Tibial nerve (tissue), 4 donors: ENCODE measurements around the gene ARV1. TPM values are rescaled to one million over a fixed set of nuclear protein-coding genes. Genes with fewer than 3 reads are reported as not detected.

Source experiments
- DNase-seq, 2 donors: peaks; one replicate each; pipeline ENCODE4 v3.0.0-alpha.2; 2019; ENCODE audit warnings: low spot score in 2 of 2
- H3K27ac ChIP-seq, 4 donors: fragments of 200-600 bp; sonication (generic) in 3 of 4; one replicate each; pipeline ENCODE4 v1.5.1; 2017 to 2019; ENCODE audit warnings: mild to moderate bottlenecking in 1 of 4
- H3K27me3 ChIP-seq, 2 donors: fragments of 200-600 bp; sonication (generic) in 1 of 2; one replicate each; pipeline versions ENCODE4 v1.5.1 to v1.6.0; 2017 to 2019
- H3K36me3 ChIP-seq, 3 donors: fragments of 200-600 bp; sonication (generic); one replicate each; pipeline ENCODE4 v1.5.1; 2018 to 2019
- H3K4me1 ChIP-seq, 4 donors: fragments of 200-600 bp; sonication (generic) in 3 of 4; one replicate each; pipeline ENCODE4 v1.5.1; 2017 to 2019
- H3K4me3 ChIP-seq, 4 donors: fragments of 200-600 bp; sonication (generic) in 3 of 4; one replicate each; pipeline ENCODE4 v1.5.1; 2017 to 2019; ENCODE audit warnings: mild to moderate bottlenecking in 1 of 4, moderate library complexity in 1 of 4
- H3K9me3 ChIP-seq, 4 donors: fragments of 200-600 bp; sonication (generic) in 3 of 4; one replicate each; pipeline ENCODE4 v1.5.1; 2017 to 2019
- CTCF ChIP-seq, 5 experiments: fragments of 200-600 bp in 3 of 5; fragments of 450-650 bp in 2 of 5; sonication (generic) in 3 of 5; IDR thresholded peaks; one replicate each; pipeline ENCODE4 v1.5.1; 2016 to 2019; ENCODE audit warnings: antibody characterized with exemption in 5 of 5, mild to moderate bottlenecking in 3 of 5, moderate library complexity in 2 of 5
- EP300 ChIP-seq, 2 donors: sonication (generic); formaldehyde crosslinking; IDR thresholded peaks; one replicate each; pipeline ENCODE4 v1.6.1; 2017; ENCODE audit warnings: antibody characterized with exemption in 2 of 2, mild to moderate bottlenecking in 1 of 2
- POLR2A ChIP-seq, 2 donors: fragments of 450-650 bp; IDR thresholded peaks; one replicate each; pipeline ENCODE4 v1.6.1; 2017; ENCODE audit warnings: antibody characterized with exemption in 2 of 2, mild to moderate bottlenecking in 2 of 2, moderate library complexity in 2 of 2
- WGBS, 2 donors: methylation state at CpG; one replicate each; pipeline ENCODE4 v1.1.5; 2018; 5-methylcytosine and 5-hydroxymethylcytosine counted together
- total RNA-seq, 4 donors: library from RNA; depleted of rRNA; stranded (reverse); fragments of >200 nt; gene quantifications; one replicate each; pipeline ENCODE4 v1.1.0, GENCODE V29; 2016

The ARV1 gene
- total RNA-seq, 4 donors from 2014 or later = 11.6 to 25.3 (median 14.6) TPM

- no peak for DNase-seq
- Histone ChIP-seq H3K4me3 (peak overlapping the region; percentile 55 to 84 (median 80)), H3K27me3 (peaks cover 0 to 4% of the 10 kb centered on the region in 2 donors), H3K27ac (peak overlapping the region in 2 of 4 donors; percentile 69 to 73), H3K4me1 (peaks cover 0 to 29% (median 19%) of the 10 kb centered on the region in 4 donors), H3K36me3 (no peaks in the 10 kb centered on the region), H3K9me3 (peaks cover 0 to 5% (median 0%) of the 10 kb centered on the region in 4 donors)
- TF ChIP-seq EP300 (IDR thresholded peaks at IDR 0.05) (no peak), POLR2A (IDR thresholded peaks at IDR 0.05) (no peak), CTCF (IDR thresholded peaks at IDR 0.05) (no peak)
- WGBS, 2 donors = 0 to 1% methylated on average over 27 to 66 of the region's 91 CpGs
Observed at GRCh38 chr1:231039161-231040018, 60.5 kb downstream of the ARV1 start.

- DNase-seq = peak; percentile 33 to 45
- Histone ChIP-seq H3K4me1 (peaks cover 0 to 29% (median 19%) of the 10 kb centered on the region in 4 donors), H3K27ac (peak within 1 kb of the TSS in 3 of 4 donors; percentile 16 to 73 (median 69)), H3K27me3 (peaks cover 0 to 4% of the 10 kb centered on the region in 2 donors), H3K9me3 (peaks cover 0 to 12% (median 0%) of the 10 kb centered on the region in 4 donors), H3K36me3 (no peaks in the 10 kb centered on the region), H3K4me3 (peak within 1 kb of the TSS; percentile 55 to 84 (median 80))
- 1 to 4% methylated on average over 23 to 27 of the region's 82 CpGs for WGBS, 2 donors
- TF ChIP-seq EP300 (IDR thresholded peaks at IDR 0.05) (no peak), POLR2A (IDR thresholded peaks at IDR 0.05) (no peak), CTCF (IDR thresholded peaks at IDR 0.05) (no peak)
Observed at GRCh38 chr1:231040019-231040799, 61.3 kb downstream of the ARV1 start, which contains the start of gene FAM89A. Gene FAM89A, minus strand, starts transcription at chr1:231040254. Its CDS starts 43 bp downstream, at chr1:231040211.

- no peak for TF ChIP-seq POLR2A (IDR thresholded peaks at IDR 0.05)
- TF ChIP-seq EP300 (IDR thresholded peaks at IDR 0.05) = no peak
- no peak for TF ChIP-seq CTCF (IDR thresholded peaks at IDR 0.05)
- peaks cover 0 to 29% (median 19%) of the 10 kb centered on the region in 4 donors for H3K4me1 ChIP-seq
- WGBS, 2 donors = 8 to 13% methylated on average over 19 to 31 of the region's 37 CpGs
- H3K36me3 ChIP-seq = no peaks in the 10 kb centered on the region
- DNase-seq = no peak
- peaks cover 0 to 12% (median 0%) of the 10 kb centered on the region in 4 donors for H3K9me3 ChIP-seq
- H3K27me3 ChIP-seq = peaks cover 0 to 4% of the 10 kb centered on the region in 2 donors
- peak overlapping the region in 3 of 4 donors; percentile 16 to 70 (median 44) for H3K27ac ChIP-seq
- peak overlapping the region; percentile 46 to 84 (median 68) for H3K4me3 ChIP-seq
Observed at GRCh38 chr1:231040800-231041718, 62.2 kb downstream of the ARV1 start.

- 78 to 82% methylated on average over 9 of the region's 9 CpGs for WGBS, 2 donors
- H3K36me3 ChIP-seq = no peaks in the 10 kb centered on the region
- H3K27ac ChIP-seq = no peak overlapping the region
- no peak overlapping the region for H3K4me3 ChIP-seq
- H3K27me3 ChIP-seq = peaks cover 0 to 2% of the 10 kb centered on the region in 2 donors
- H3K4me1 ChIP-seq = peaks cover 0 to 29% (median 19%) of the 10 kb centered on the region in 4 donors
- peaks cover 0 to 12% (median 0%) of the 10 kb centered on the region in 4 donors for H3K9me3 ChIP-seq
- no peak for TF ChIP-seq CTCF (IDR thresholded peaks at IDR 0.05)
- TF ChIP-seq POLR2A (IDR thresholded peaks at IDR 0.05) = no peak
- no peak for TF ChIP-seq EP300 (IDR thresholded peaks at IDR 0.05)
- DNase-seq = no peak
Observed at GRCh38 chr1:231041719-231042261, 62.9 kb downstream of the ARV1 start.
